T47D (cell line): ENCODE data around the gene B3GNT2.

ENCODE experiments used
- DNase-seq, 2 experiments: peaks; one replicate each; pipeline versions ENCODE4 v3.0.0 to v3.0.0-alpha.2; 2011 to 2012; ENCODE audit warnings: low read depth in 1 of 2, low spot score in 1 of 2
- JUND ChIP-seq: IDR thresholded peaks from 2 replicates; pipeline ENCODE4 v1.6.1; 2012; ENCODE audit warnings: low read depth
- in situ Hi-C: cut with HindIII; loops from 2 replicates; pipeline ENCODE4 v1.10.0; 2016; ENCODE audit warnings: low sequenced_read_pairs, low pct_unique_long_range_greater_than_20kb

The B3GNT2 gene

DNA sequence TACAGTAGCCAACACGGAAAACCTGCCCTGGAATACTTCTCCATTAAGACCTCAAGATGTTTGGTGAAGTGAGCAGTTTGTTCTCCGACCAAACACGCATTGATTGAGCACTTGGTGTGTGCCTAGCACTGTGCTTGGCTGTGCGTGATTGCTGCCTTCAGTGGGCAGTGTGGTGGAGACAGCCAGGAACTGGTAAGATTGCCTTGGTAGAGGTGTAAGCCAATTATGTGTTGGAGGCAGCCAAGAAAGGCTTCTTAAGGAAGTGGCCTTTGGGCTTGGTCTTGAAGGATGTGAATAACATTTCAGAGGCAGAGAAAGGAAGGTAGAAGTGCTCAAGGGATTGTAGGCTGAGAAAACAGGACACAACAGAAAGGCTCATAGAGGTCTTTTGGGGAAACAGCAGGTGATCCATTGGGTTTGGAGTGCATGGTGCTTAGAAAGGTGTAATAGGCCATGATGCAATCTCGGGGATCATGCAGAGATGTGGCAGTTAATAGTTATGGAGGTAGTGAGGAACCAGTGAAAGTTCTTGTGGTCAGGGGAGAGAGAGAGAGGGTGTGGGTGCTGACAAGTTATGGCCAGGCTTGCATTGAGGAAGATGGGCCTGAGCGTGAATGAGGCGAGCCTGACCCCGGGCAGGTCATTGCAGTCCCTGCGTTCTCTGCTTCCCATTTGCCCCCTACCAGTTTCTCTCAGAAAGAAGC is 6.3 kb downstream of the B3GNT2 start:
- DNase-seq: no peak
- TF ChIP-seq JUND: no peak
- in situ Hi-C loops: no loop called here

DNA sequence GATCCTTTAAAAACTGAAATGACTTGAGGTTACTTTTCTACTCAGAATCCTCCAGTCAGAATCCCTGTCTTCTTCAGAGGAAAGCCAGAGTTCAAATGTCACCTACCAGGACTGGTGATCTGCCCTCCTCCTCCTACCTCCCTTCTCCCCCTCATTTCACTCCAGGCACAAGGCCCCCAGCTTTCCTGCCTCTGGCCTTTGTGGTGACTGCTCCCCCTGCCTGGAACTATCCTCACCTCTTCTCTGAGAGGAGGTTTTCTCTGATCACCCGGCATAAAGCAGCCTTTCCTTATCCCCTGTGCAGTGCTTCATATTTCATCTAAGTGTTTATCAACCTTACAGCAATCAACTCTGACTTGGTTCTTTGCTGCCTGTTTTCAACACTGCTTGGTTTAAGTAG is 6.8 kb downstream of the B3GNT2 start:
- no peak for DNase-seq
- no peak for TF ChIP-seq JUND
- in situ Hi-C loops: no loop called here

DNA sequence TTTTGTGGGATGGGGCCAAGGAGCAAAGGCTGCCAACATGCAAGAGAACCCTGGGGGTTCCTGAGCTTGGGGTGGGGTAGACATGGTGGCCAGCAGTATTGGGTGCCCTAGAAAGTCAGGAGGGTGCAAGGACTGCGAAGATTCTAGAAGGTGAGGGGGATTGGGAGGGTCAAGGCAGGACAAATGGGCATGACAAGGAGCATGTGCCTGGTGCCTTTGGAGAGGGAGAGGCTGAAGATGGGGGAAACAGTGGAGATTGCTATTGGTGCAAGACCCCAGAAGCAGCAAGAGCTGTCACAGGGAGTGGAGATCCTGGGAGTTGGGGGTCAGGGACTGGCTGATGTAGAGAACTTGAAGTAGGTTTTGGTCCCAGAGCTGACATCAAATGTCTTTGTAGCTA is 7.5 kb downstream of the B3GNT2 start:
- in situ Hi-C loops: no loop called here
- TF ChIP-seq JUND: no peak

DNA sequence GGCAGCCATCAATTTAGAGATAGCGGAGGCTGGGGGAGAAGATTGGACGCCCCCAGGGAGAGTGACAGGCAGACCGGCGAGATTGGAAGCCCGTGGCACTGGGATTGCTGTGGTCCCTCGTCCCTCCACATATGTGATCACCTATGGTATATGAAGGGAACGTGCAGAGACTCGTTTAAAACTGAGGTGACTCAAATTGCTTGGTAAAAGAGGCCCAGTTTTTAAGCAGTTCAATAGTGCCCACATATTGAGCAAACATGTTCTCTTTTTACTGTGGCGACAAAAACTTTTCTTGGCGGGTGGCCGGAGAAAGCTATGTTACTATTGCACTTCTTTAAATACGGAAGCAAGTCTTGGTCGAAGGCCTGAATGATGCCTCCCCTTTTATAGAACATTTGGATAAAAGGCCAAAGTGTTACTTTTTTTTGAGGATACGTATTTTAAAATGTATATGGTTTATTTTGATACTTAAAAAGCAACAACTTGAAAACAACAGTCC is 9.1 kb downstream of the B3GNT2 start:
- no peak for DNase-seq
- in situ Hi-C loops: no loop called here
- TF ChIP-seq JUND: no peak

More for the DNA sequence above, 7.5 kb downstream of the B3GNT2 start:
- DNase-seq: no peak

DNA sequence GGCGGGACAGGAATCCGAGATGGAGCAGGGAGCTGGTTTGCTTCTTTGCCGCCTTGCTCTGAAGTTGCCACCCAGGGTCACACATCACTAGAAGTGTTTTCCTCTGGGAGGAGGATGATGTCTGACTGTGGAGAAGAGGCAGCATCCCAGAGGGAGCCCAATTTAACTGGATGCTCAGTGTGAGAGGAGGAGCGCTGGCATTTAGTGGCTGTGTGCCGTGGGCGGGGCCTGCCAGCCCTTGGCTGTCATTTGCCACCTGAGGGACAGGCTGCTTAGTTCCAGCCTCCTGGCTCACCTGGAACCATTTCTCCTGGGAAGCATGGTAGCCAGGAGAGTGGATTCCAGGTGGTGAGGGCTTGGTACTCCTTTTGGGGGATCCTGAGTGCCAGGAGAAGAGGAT is 9.6 kb downstream of the B3GNT2 start:
- in situ Hi-C loops: no loop called here
- TF ChIP-seq JUND: no peak
- no peak for DNase-seq

DNA sequence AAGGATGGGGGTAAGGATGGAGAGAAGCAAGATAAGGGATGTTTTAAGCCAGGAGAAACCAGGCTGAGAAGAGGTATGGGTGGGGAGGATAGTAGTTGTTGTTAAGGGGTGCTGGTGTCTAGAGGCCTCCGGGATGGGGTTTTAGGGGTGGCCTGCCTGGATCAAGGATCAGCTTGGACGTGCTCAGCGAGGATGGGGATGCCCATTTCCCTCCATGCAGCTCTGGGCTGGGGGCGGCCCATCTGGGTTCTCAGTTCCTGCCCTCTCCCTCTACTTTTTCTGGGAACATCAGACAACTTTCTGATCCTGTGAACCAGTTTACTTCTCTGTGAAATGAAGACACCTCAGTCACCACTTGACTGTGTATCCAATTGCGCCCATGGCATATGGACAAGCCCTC is 10.1 kb downstream of the B3GNT2 start:
- in situ Hi-C loops: no loop called here
- no peak for TF ChIP-seq JUND
- no peak for DNase-seq

DNA sequence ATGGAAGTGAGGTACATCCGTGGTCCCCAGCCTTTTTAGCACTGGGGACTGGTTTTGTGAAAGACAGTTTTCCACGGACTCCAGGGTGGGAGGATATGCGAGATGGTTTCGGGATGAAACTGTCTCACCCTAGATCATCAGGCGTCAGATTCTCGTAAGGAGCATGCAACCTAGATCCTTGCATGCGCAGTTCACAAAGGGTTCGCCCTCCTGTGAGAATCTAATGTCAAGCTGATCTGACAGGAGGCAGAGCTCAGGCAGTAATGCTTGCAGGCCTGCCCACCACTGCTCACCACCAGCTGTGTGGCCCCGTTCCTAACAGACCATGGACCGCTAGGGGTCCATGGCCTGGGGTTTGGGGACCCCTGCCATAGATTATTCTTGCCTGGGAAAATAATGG is 11.6 kb downstream of the B3GNT2 start:
- no peak for TF ChIP-seq JUND
- no peak for DNase-seq
- in situ Hi-C loops: no loop called here

DNA sequence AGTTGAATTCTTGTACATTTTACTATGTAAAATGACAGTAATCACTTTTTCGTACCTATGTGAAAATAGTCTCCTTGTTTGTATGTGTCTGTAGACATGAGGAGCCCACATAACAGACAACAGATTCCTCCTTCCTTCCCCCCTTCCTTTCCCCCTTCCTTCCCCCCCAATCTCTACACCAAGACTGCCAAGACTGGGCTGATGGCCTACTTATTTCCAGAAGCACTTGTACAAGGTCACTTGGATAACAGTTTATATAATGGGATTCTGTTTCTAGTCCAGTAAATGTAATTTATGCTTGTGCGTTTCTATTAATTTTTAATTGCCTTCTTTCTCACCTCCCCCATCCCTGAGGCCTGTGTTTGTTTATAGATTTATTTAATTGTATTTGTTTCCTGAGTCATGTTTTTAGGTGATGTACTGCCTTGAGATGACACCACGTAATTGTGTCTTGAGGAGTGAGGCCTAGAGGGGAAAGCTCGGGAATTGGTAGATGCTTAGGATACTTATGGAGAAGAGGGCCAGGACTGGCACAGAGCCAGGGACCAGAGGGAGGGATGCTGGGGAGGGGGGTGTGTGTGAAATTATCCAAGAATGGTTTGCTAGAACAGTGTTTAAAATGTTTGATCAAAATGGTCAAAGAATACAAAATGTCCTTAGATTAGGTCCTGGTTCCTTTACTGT is 12.3 kb downstream of the B3GNT2 start:
- in situ Hi-C loops: no loop called here
- DNase-seq: no peak
- no peak for TF ChIP-seq JUND

DNA sequence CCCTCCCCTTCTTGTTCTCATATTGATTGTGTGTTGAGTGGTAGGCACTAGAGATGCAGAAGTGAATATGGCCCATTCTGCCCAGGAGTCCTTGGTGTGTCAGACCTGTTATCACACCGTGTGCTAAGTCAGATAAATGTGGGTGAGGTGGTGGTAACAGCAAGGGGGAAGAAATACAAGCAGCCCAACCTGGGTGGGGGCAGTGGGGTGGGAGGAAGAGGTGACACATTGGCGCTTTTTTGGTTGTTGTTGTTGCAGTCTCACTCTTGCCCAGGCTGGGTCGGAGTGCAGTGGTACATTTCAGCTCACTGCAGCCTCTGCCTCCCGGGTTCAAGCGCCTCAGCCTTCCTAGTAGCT is 12.8 kb downstream of the B3GNT2 start:
- in situ Hi-C loops: no loop called here
- no peak for TF ChIP-seq JUND
- no peak for DNase-seq

DNA sequence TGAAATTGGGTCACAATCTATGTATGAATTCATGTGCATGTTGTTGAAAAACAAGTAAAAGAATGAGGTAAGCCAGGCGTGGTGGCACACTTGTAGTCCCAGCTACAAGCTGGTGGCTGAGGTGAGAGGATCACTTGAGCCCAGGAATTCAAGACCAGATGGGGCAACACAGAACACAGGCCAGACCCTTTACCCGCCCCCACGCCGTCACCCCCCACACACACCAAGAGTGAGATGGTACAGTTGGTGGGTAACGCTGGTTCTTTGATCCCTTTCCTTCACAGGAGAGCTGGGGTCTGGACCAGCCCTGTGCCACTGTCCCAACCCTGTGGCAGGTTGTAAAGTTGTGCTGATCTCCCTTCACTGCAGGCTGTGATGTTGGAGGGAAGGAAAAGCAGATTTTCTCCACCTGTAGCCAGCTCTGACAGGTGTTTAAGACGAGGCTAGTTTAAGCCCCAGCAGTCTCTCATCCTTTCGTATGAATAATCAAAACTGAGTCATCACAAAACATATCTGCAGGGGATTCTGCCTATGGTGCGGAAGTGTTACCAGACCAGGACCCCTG is 13.6 kb downstream of the B3GNT2 start:
- in situ Hi-C loops: no loop called here
- TF ChIP-seq JUND: no peak

DNA sequence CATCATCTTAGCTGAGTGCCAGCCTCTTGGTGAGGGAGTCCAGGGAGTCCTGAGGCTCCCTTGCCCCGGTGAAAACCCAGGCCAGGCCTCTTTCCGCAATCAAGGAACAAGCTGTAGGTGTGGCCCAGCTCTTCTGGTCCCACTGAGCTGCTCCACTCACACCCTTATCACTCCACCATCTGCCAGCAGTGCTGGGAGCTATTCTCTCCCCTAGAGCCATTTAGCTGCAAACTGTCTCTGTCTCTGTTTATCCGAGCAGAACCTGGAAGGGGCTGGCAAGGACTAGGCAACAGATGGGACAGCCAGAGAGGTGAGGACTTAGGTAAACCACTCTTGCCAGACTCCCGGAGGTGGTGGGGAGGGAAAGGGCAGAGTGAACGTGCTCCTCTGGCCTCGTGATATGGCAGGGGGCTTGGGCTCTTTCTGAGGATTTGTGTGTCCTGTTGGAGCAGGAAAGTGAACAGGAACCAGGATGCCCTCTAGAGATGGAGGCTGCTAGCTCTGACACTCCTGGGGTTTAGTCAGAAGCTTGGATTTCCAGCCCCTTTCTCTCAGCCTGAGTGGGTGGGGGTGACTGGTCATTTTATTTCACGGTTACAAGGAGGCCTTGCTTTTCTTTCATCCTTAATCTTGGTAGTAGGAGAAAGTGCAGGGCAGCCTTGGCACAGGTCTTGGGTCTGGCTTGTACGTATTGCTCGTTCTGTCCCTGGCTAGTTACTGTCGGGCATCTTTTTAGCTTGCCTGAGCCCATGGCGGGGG is 19.6 kb downstream of the B3GNT2 start:
- DNase-seq: peak in 1 of 2 experiments; percentile 26
- in situ Hi-C loops: no loop called here

More for the DNA sequence above, 13.6 kb downstream of the B3GNT2 start:
- no peak for DNase-seq

DNA sequence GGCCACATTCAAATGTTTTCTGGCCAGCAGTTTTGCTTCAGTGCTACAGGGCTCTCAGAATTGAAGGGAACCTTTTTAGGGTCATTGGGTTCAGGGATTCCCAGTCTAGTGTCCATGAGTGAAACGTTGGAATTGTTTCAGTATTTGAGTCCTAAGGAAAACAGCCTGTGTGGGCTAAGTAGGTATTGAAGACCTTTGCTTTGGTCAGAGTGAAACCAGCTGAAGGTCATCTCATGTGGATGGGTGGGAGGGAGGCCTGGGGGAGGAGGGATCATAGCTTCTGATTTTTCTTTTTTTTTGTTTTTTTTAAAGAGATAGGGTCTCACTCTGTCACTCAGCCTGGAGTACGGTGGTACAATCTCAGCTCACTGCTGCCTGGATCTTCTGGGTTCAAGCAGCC is 20.2 kb downstream of the B3GNT2 start:
- TF ChIP-seq JUND: no peak
- in situ Hi-C loops: no loop called here
- DNase-seq: no peak

More for the DNA sequence above, 19.6 kb downstream of the B3GNT2 start:
- TF ChIP-seq JUND: no peak
